ENCODE results near the gene NCAM1.

The NCAM1 gene

GRCh38 chr11:113113801-113114704, 152.8 kb downstream of the NCAM1 start:
- peak; percentile 4 to 38 for DNase-seq (ENCODE audit: low read depth in 1 of 2, low spot score in 1 of 2)
- TF ChIP-seq, protein P1, sequence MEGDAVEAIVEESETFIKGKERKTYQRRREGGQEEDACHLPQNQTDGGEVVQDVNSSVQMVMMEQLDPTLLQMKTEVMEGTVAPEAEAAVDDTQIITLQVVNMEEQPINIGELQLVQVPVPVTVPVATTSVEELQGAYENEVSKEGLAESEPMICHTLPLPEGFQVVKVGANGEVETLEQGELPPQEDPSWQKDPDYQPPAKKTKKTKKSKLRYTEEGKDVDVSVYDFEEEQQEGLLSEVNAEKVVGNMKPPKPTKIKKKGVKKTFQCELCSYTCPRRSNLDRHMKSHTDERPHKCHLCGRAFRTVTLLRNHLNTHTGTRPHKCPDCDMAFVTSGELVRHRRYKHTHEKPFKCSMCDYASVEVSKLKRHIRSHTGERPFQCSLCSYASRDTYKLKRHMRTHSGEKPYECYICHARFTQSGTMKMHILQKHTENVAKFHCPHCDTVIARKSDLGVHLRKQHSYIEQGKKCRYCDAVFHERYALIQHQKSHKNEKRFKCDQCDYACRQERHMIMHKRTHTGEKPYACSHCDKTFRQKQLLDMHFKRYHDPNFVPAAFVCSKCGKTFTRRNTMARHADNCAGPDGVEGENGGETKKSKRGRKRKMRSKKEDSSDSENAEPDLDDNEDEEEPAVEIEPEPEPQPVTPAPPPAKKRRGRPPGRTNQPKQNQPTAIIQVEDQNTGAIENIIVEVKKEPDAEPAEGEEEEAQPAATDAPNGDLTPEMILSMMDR (IDR thresholded peaks at IDR 0.05; ENCODE audit: insufficient read depth, low read length): peak; percentile 54
- TF ChIP-seq SPI1 (IDR thresholded peaks at IDR 0.05; ENCODE audit: borderline replicate concordance, low read depth) (no peak), REST (IDR thresholded peaks at IDR 0.05; ENCODE audit: insufficient replicate concordance, low read depth) (no peak), GABPA (IDR thresholded peaks at IDR 0.05; ENCODE audit: low read depth) (no peak), POLR2AphosphoS5 (IDR thresholded peaks at IDR 0.05; ENCODE audit: low read depth) (no peak)
- Histone ChIP-seq H3K27ac (replicated peaks) (no peak overlapping the region), H3K4me3 (replicated peaks; ENCODE audit: insufficient read depth, low read length) (no peak overlapping the region), H3K27me3 (ENCODE audit: insufficient read depth, poor library complexity, severe bottlenecking) (peaks cover 5% of the 10 kb centered on the region)

DNA sequence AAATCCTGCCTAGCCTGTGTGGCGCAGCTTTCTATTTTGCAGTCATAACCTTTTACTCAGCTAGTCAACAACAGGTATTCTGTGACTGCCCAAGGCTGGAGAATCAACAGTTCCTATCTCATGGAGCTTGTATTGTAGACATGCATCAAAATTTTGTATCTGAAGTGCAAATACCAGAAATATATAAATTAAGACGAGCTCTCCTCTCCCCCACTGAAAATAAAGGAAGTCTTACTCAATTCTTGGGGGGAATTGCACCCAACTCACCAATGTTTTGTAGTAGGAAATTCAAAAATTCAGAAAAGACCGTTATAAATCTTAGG, 153.4 kb downstream of the NCAM1 start:
- Histone ChIP-seq H3K4me3 (replicated peaks; ENCODE audit: insufficient read depth, low read length) (no peak overlapping the region), H3K27me3 (ENCODE audit: insufficient read depth, poor library complexity, severe bottlenecking) (peaks cover 5% of the 10 kb centered on the region), H3K27ac (replicated peaks) (no peak overlapping the region)
- TF ChIP-seq GABPA (IDR thresholded peaks at IDR 0.05; ENCODE audit: low read depth) (no peak), REST (IDR thresholded peaks at IDR 0.05; ENCODE audit: insufficient replicate concordance, low read depth) (no peak), POLR2AphosphoS5 (IDR thresholded peaks at IDR 0.05; ENCODE audit: low read depth) (no peak), SPI1 (IDR thresholded peaks at IDR 0.05; ENCODE audit: borderline replicate concordance, low read depth) (no peak)
- TF ChIP-seq, protein P1 (IDR thresholded peaks at IDR 0.05; ENCODE audit: insufficient read depth, low read length): no peak
- DNase-seq (ENCODE audit: low read depth in 1 of 2, low spot score in 1 of 2): no peak

DNA sequence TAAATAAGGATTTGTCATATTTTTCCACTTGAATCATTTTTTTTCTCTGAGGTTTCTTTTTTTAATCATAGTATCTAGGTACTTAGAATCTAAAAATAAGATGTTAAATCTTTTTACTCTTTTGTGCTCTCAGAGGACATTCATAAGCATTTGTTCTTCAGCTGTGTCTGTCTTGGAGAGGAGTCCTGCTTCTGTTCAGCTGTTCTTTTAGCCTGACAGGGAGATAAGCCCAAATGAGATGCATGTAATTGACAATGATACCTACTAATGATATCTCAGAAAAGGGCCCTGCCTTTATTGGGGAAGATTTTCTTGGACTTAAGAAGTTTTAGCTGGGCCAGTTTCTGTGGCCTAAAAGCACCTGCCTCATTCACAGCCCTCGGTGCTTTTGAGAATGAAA, 156.9 kb downstream of the NCAM1 start:
- H3K27me3 ChIP-seq (ENCODE audit: insufficient read depth, poor library complexity, severe bottlenecking): peaks cover 12% of the 10 kb centered on the region
- no peak overlapping the region for H3K4me3 ChIP-seq (replicated peaks; ENCODE audit: insufficient read depth, low read length)
- DNase-seq (ENCODE audit: low read depth in 1 of 2, low spot score in 1 of 2): no peak
- no peak overlapping the region for H3K27ac ChIP-seq (replicated peaks)
- TF ChIP-seq REST (IDR thresholded peaks at IDR 0.05; ENCODE audit: insufficient replicate concordance, low read depth): no peak

Measured in HL-60 (cell line).